ENCODE data around the gene KCNT2.

GRCh38 chr1:196400478-196401451 lies 207.5 kb downstream of the KCNT2 start:
- TF ChIP-seq CTCF (IDR thresholded peaks at IDR 0.05) (no peak), POLR2A (IDR thresholded peaks at IDR 0.05) (no peak)

Data from Peyer's patch (tissue), 4 donors.